GM12878 (cell line): ENCODE measurements around the gene DIO1. TPM values are rescaled to one million over a fixed set of nuclear protein-coding genes. Genes with fewer than 3 reads are reported as not detected.

Experiments used
- ATAC-seq: fragments of 200-7000 bp; cut with Tn5 transposase; 3 replicates; pipeline ENCODE4 v1.9.1; 2020; ENCODE audit warnings: mild to moderate bottlenecking, moderate library complexity
- BruUV-seq: library from RNA; stranded (reverse); fragments of 400-500 nt; replicated peaks from 2 replicates; lab custom pipeline; 2021; lab: Mats Ljungman, UMichigan
- CTCF ChIA-PET: fragments of 300-600 bp; sonication (Branson Sonifier 250); formaldehyde crosslinking; extraction: SDS; loops from one replicate; lab custom pipeline; 2021; ENCODE audit warnings: inconsistent platforms; lab: Yijun Ruan, JAX
- POLR2A ChIA-PET: fragments of 350-600 bp; formaldehyde crosslinking; extraction: SDS; loops from one replicate; lab custom pipeline; 2021; ENCODE audit warnings: inconsistent platforms; lab: Charles Lee
- RAD21 ChIA-PET: fragments of 300-600 bp; sonication (Branson Sonifier 250); formaldehyde crosslinking; loops from one replicate; lab custom pipeline; 2023; ENCODE audit warnings: antibody characterized with exemption; ENCODE audit not compliant: unreplicated experiment; lab: Charles Lee
- SMC1A ChIA-PET: fragments of 300-600 bp; sonication (Branson Sonifier 250); formaldehyde crosslinking; loops from one replicate; lab custom pipeline; 2023; ENCODE audit not compliant: unreplicated experiment, uncharacterized antibody; lab: Charles Lee
- DNase-seq: peaks from one replicate; pipeline ENCODE4 v3.0.0-alpha.2; 2011; ENCODE audit warnings: low read depth, low spot score
- FAIRE-seq: peaks from 3 replicates; lab custom pipeline; 2011; peaks lifted over from hg19 to GRCh38; lab: Jason Lieb, UNC
- H2AFZ ChIP-seq: 2 replicates; pipeline ENCODE4 v1.6.0; 2011; ENCODE audit warnings: low read depth, low read length, control low read depth; ENCODE audit not compliant: control insufficient read depth
- H3K27ac ChIP-seq: 2 replicates; pipeline ENCODE4 v1.5.1; 2011; ENCODE audit warnings: control low read depth; ENCODE audit not compliant: control insufficient read depth, insufficient read depth
- H3K27me3 ChIP-seq, 2 experiments: replicated peaks in 1 of 2; 2 replicates each; pipeline versions ENCODE4 v1.6.0 to v1.6.1; 2011; ENCODE audit warnings: low read length in 1 of 2; ENCODE audit not compliant: control insufficient read depth in 2 of 2, insufficient read depth in 2 of 2
- H3K36me3 ChIP-seq, 2 experiments: 2 replicates each; pipeline ENCODE4 v1.5.1; 2011; ENCODE audit warnings: low read length in 1 of 2; ENCODE audit not compliant: control insufficient read depth in 2 of 2, insufficient read depth in 2 of 2
- H3K4me1 ChIP-seq: 2 replicates; pipeline ENCODE4 v1.6.1; 2011; ENCODE audit warnings: mild to moderate bottlenecking, low read length, moderate library complexity, mixed read lengths; ENCODE audit not compliant: control insufficient read depth, insufficient read depth
- H3K4me2 ChIP-seq: 2 replicates; pipeline ENCODE4 v1.6.0; 2011; ENCODE audit warnings: control low read depth; ENCODE audit not compliant: control insufficient read depth, insufficient read depth
- H3K4me3 ChIP-seq: fragments of 200-600 bp; sonication (generic); 2 replicates; pipeline ENCODE4 v1.5.1; 2016
- H3K79me2 ChIP-seq: 2 replicates; pipeline ENCODE4 v1.6.0; 2011; ENCODE audit warnings: low read length; ENCODE audit not compliant: control insufficient read depth, insufficient read depth
- H3K9ac ChIP-seq: 2 replicates; pipeline ENCODE4 v1.8.0; 2011; ENCODE audit warnings: low read length, control low read depth, mixed read lengths; ENCODE audit not compliant: control insufficient read depth, insufficient read depth
- H3K9me3 ChIP-seq: replicated peaks from 3 replicates; pipeline ENCODE4 v1.5.1; 2011; ENCODE audit warnings: mild to moderate bottlenecking, low read length; ENCODE audit not compliant: control insufficient read depth, insufficient read depth
- H4K20me1 ChIP-seq: 2 replicates; pipeline ENCODE4 v1.6.0; 2011; ENCODE audit not compliant: control insufficient read depth, insufficient read depth
- CEBPB ChIP-seq, 2 experiments: fragments of 150-350 bp in 1 of 2; IDR thresholded peaks; 2 replicates each; pipeline ENCODE4 v1.6.1; 2012 to 2014; ENCODE audit warnings: low read depth in 2 of 2, low read length in 2 of 2, borderline replicate concordance in 1 of 2, inconsistent platforms in 1 of 2
- CEBPZ ChIP-seq: fragments of 150-350 bp; IDR thresholded peaks from 2 replicates; pipeline ENCODE4 v1.6.1; 2016; ENCODE audit warnings: low read depth, low read length
- FOXK2 ChIP-seq: fragments of 450-650 bp; IDR thresholded peaks from 2 replicates; pipeline ENCODE4 v1.6.1; 2017; ENCODE audit warnings: mild to moderate bottlenecking, moderate library complexity
- HSF1 ChIP-seq: fragments of 150-350 bp; IDR thresholded peaks from 2 replicates; pipeline ENCODE4 v1.6.1; 2014; ENCODE audit warnings: mild to moderate bottlenecking, low read depth, low read length
- IRF3 ChIP-seq: fragments of 450-650 bp; IDR thresholded peaks from 2 replicates; pipeline ENCODE4 v1.6.1; 2014; ENCODE audit warnings: mild to moderate bottlenecking
- JUND ChIP-seq: IDR thresholded peaks from 2 replicates; pipeline ENCODE4 v1.6.1; 2012; ENCODE audit warnings: low read depth, mild to moderate bottlenecking, low read length, improper control_type of control experiment, moderate library complexity
- KAT2A ChIP-seq: conservative IDR thresholded peaks from 2 replicates; pipeline ENCODE4 v1.6.1; 2011; ENCODE audit warnings: low read depth, low read length; ENCODE audit not compliant: control insufficient read depth
- MEF2A ChIP-seq: IDR thresholded peaks from 2 replicates; pipeline ENCODE4 v1.6.1; 2011; ENCODE audit warnings: low read depth, mild to moderate bottlenecking, low read length, moderate library complexity; ENCODE audit not compliant: insufficient read depth
- NFYB ChIP-seq: IDR thresholded peaks from 2 replicates; pipeline ENCODE4 v1.6.1; 2011; ENCODE audit warnings: low read depth, mild to moderate bottlenecking, low read length, improper control_type of control experiment, moderate library complexity; ENCODE audit not compliant: insufficient read depth
- NR2F1 ChIP-seq: fragments of 450-650 bp; conservative IDR thresholded peaks from 2 replicates; pipeline ENCODE4 v1.6.1; 2017; ENCODE audit warnings: mild to moderate bottlenecking
- TCF12 ChIP-seq: IDR thresholded peaks from 2 replicates; pipeline ENCODE4 v1.6.1; 2011; ENCODE audit warnings: low read depth, mild to moderate bottlenecking, low read length
- USF1 ChIP-seq: IDR thresholded peaks from 2 replicates; pipeline ENCODE4 v1.6.1; 2011; ENCODE audit warnings: borderline replicate concordance, low read depth, mild to moderate bottlenecking, moderate library complexity, mixed read lengths, low read length; ENCODE audit not compliant: insufficient read depth; ENCODE audit errors: extremely low read length
- WRNIP1 ChIP-seq: IDR thresholded peaks from 2 replicates; pipeline ENCODE4 v1.6.1; 2011; ENCODE audit warnings: low read depth, low read length, improper control_type of control experiment, borderline replicate concordance
- ZSCAN29 ChIP-seq: fragments of 450-650 bp; IDR thresholded peaks from 2 replicates; pipeline ENCODE4 v1.6.1; 2017; ENCODE audit warnings: mild to moderate bottlenecking, moderate library complexity
- WGBS: methylation state at CpG from one replicate; pipeline ENCODE4 v1.1.6; 2016; ENCODE audit warnings: low lambda C conversion rate; ENCODE audit not compliant: insufficient replicate concordance, insufficient coverage; ENCODE audit errors: missing lambda C conversion rate; 5-methylcytosine and 5-hydroxymethylcytosine counted together
- in situ Hi-C: fragments of 300-500 bp; cut with MboI; formaldehyde crosslinking; loops from 9 replicates; pipeline ENCODE4 v1.14.3; 2018; ENCODE audit warnings: mixed read lengths
- intact Hi-C: fragments of 100-400 bp; cut with micrococcal nuclease; formaldehyde crosslinking; loops from one replicate; pipeline ENCODE4 v1.14.2; 2022; ENCODE audit not compliant: unreplicated experiment
- polyA plus RNA-seq, 11 experiments: library from polyadenylated mRNA; depleted of rRNA in 4 of 11; unstranded in 6 of 11; stranded (reverse) in 5 of 11; fragments of >200 nt; fragmentation: Nextera tagmentation in 4 of 11; fragmentation: Illumina TruSeq in 1 of 11; extraction: Ambion mirVana in 4 of 11; extraction: Trizol in 1 of 11; gene quantifications; 1 replicate in 1 of 11; 2 replicates in 10 of 11; pipeline versions ENCODE4 v1.2.1 to v1.2.3, GENCODE V29; 2011 to 2016; ENCODE audit warnings: inconsistent platforms in 2 of 11, missing spikeins in 2 of 11, low read depth in 1 of 11
- total RNA-seq, 4 experiments: library from RNA; depleted of rRNA in 3 of 4; stranded (reverse); fragments of >200 nt in 3 of 4; fragmentation: Illumina TruSeq in 1 of 4; extraction: Trizol in 1 of 4; gene quantifications; 2 replicates each; pipeline versions ENCODE4 v1.2.1 to v1.2.3, GENCODE V29; 2013 to 2021

Gene DIO1
- total and polyA plus RNA-seq, 10 of the 15 experiments (the other 5 are each of a cell fraction or from before 2014, with no cell fraction given), result 0.11 to 0.26 (median 0.12) TPM; not detected in 6

GRCh38 chr1:53936430-53936829 lies 42.4 kb downstream of the DIO1 start (continued):
- TF ChIP-seq CEBPZ, result no peak
- no peak for TF ChIP-seq IRF3
- TF ChIP-seq FOXK2, result no peak
- no peak for TF ChIP-seq MEF2A
- TF ChIP-seq WRNIP1, result no peak
- no peak for TF ChIP-seq TCF12

GRCh38 chr1:53938136-53938830 lies 44.3 kb downstream of the DIO1 start:
- FAIRE-seq (no peak), DNase-seq (no peak), ATAC-seq (no peak)
- Histone ChIP-seq H3K9me3 (peaks cover 11% of the 10 kb centered on the region), H3K4me2 (no peak overlapping the region), H4K20me1 (no peaks in the 10 kb centered on the region), H2AFZ (no peak overlapping the region), H3K9ac (no peak overlapping the region), H3K36me3 (peaks cover 0 to 8% of the 10 kb centered on the region in 2 experiments; a peak in 1 of 4 replicates), H3K27me3 (no peaks in the 10 kb centered on the region), H3K79me2 (peaks cover 11% of the 10 kb centered on the region), H3K4me3 (no peak overlapping the region), H3K27ac (no peak overlapping the region), H3K4me1 (no peaks in the 10 kb centered on the region)
- no TSS peak for BruUV-seq
- CTCF ChIA-PET, result no interaction called here
- SMC1A ChIA-PET, result interaction anchor here (2.6 kb wide), 1 partner anchor 13 kb away, joined by 9 read pairs; no protein-coding TSS in a partner anchor
- RAD21 ChIA-PET, result no interaction called here
- intact Hi-C loops, result no loop called here
- POLR2A ChIA-PET, result interaction anchor here (0.7 kb wide), 1 partner anchor 48 kb away, joined by 4 read pairs; the partner anchor contains the start of gene YIPF1
- in situ Hi-C loops, result no loop called here
- WGBS, result 88% methylated on average over 4 of the region's 4 CpGs
- TF ChIP-seq HSF1 (no peak), JUND (no peak), ZSCAN29 (no peak), KAT2A (no peak), NFYB (no peak), USF1 (no peak), CEBPB (IDR thresholded peaks at IDR 0.05; ENCODE audit: borderline replicate concordance in 1 of 2, low read depth in 2 of 2, low read length in 2 of 2) (no peak), NR2F1 (no peak)
